Mesothelial cell of epicardium (in vitro differentiated cells): ENCODE results near the gene CATSPER1. TPM values are rescaled to one million over a fixed set of nuclear protein-coding genes. Genes with fewer than 3 reads are reported as not detected.

Experiments
- DNase-seq, 2 experiments: peaks; one replicate each; pipeline ENCODE4 v3.0.0; 2021; ENCODE audit warnings: low spot score in 2 of 2; ENCODE audit not compliant: unreplicated experiment in 2 of 2
- H3K27ac Mint-ChIP-seq: 2 replicates; pipeline ENCODE4 v1.8.0; 2021; ENCODE audit warnings: mixed read lengths
- H3K27me3 Mint-ChIP-seq: 2 replicates; pipeline ENCODE4 v1.8.0; 2021; ENCODE audit warnings: low read depth, mixed read lengths
- H3K36me3 Mint-ChIP-seq: 2 replicates; pipeline ENCODE4 v1.8.0; 2021; ENCODE audit warnings: mixed read lengths
- H3K4me1 Mint-ChIP-seq: 2 replicates; pipeline ENCODE4 v1.8.0; 2021; ENCODE audit warnings: mixed read lengths
- H3K4me3 Mint-ChIP-seq: 2 replicates; pipeline ENCODE4 v1.8.0; 2021; ENCODE audit warnings: mild to moderate bottlenecking, moderate library complexity, mixed read lengths
- H3K9me3 Mint-ChIP-seq: 2 replicates; pipeline ENCODE4 v1.8.0; 2021; ENCODE audit warnings: mixed read lengths
- CTCF ChIP-seq: fragments of 200-600 bp; sonication (generic); IDR thresholded peaks from one replicate; pipeline ENCODE4 v1.5.0; 2021; ENCODE audit warnings: antibody characterized with exemption; ENCODE audit not compliant: unreplicated experiment
- total RNA-seq: library from RNA; stranded (reverse); gene quantifications from 3 replicates; pipeline ENCODE4 v1.2.1, GENCODE V29; 2021

The CATSPER1 gene
- total RNA-seq, 1 donor from 2014 or later: not detected

- Mint-ChIP-seq H3K9me3 (no peaks in the 10 kb centered on the region), H3K27me3 (peaks cover 2% of the 10 kb centered on the region), H3K4me1 (no peaks in the 10 kb centered on the region), H3K4me3 (no peak overlapping the region), H3K36me3 (no peaks in the 10 kb centered on the region), H3K27ac (no peak overlapping the region)
- TF ChIP-seq CTCF: no peak
- DNase-seq: no peak
These were observed 10.8 kb downstream of the CATSPER1 start for GRCh38 chr11:66015454-66015881.

- peaks cover 2% of the 10 kb centered on the region for H3K27me3 Mint-ChIP-seq
- no peaks in the 10 kb centered on the region for H3K4me1 Mint-ChIP-seq
- H3K36me3 Mint-ChIP-seq: no peaks in the 10 kb centered on the region
- no peak overlapping the region for H3K27ac Mint-ChIP-seq
- H3K4me3 Mint-ChIP-seq: no peak overlapping the region
- no peaks in the 10 kb centered on the region for H3K9me3 Mint-ChIP-seq
- no peak for DNase-seq
- TF ChIP-seq CTCF: no peak
These were observed 11.3 kb downstream of the CATSPER1 start for GRCh38 chr11:66014804-66015453.

- Mint-ChIP-seq H3K4me1 (no peaks in the 10 kb centered on the region), H3K27me3 (peaks cover 2% of the 10 kb centered on the region), H3K36me3 (no peaks in the 10 kb centered on the region), H3K27ac (no peak overlapping the region), H3K4me3 (no peak overlapping the region), H3K9me3 (no peaks in the 10 kb centered on the region)
- DNase-seq: no peak
- TF ChIP-seq CTCF: no peak
These were observed 12.5 kb downstream of the CATSPER1 start for GRCh38 chr11:66013762-66014100.

- Mint-ChIP-seq H3K4me3 (no peak overlapping the region), H3K9me3 (no peaks in the 10 kb centered on the region), H3K4me1 (no peaks in the 10 kb centered on the region), H3K36me3 (no peaks in the 10 kb centered on the region), H3K27me3 (peaks cover 2% of the 10 kb centered on the region), H3K27ac (no peak overlapping the region)
- TF ChIP-seq CTCF: no peak
- no peak for DNase-seq
These were observed 13.1 kb downstream of the CATSPER1 start for GRCh38 chr11:66012946-66013761.

- no peak for DNase-seq
- Mint-ChIP-seq H3K36me3 (no peaks in the 10 kb centered on the region), H3K9me3 (no peaks in the 10 kb centered on the region), H3K4me1 (no peaks in the 10 kb centered on the region), H3K27ac (no peak overlapping the region), H3K4me3 (no peak overlapping the region), H3K27me3 (peaks cover 2% of the 10 kb centered on the region)
- no peak for TF ChIP-seq CTCF
These were observed 13.8 kb downstream of the CATSPER1 start for GRCh38 chr11:66012371-66012945.
